Measurements from ENCODE around the gene ROCK2. TPM values are rescaled to one million over a fixed set of nuclear protein-coding genes. Genes with fewer than 3 reads are reported as not detected.

ROCK2 gene
- total RNA-seq, 1 experiment from 2014 or later, result 12.8 TPM

DNA sequence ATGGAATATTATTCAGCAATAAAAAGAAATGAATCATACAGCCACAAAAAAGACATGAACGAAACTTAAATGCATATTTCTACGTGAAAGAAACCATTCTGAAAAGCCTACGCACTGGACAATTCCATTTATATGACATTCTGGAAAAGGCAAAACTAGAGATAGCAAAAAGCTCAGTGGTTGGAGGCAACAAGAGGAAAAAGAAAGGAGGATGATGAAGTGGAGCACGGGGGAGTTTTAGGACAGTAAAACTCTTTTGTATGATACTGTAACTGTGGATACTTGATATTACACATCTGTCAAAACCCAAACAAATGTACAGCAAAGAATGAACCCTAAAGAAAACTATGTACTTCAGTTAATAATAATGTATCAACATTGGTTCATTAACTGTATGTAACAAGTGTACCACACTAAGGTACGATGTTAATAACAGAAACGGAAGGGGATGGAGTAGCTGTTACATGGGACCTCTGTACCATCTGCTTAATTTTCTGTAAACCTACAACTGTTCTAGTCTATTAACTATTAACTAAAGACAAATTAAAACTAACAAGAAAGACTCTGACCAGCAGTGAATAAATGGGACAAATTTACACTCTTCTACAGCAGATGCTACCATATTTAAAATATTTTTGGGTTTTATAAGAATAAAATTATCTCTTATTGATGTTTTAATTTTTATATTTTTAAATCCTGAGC, 31.5 kb downstream of the ROCK2 start:
- no peak for DNase-seq (ENCODE audit: low spot score)

DNA sequence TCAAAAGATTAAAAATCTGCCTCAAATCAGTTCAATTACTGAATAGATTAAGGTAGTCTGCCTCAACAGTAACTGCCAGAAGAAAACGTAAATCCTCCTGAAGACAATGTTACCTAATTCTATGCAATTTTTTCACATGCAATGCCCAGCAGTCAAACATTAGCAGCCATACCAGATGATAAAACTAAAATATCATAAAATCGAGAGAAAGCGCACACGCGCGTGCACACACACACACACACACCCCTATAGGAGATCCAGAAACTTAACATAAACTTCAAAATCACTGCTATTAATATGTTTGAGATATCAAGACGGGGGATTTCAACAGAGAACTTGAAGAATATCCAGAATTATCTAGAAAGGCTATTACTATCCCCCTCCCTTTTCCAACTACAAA, 32.9 kb downstream of the ROCK2 start:
- DNase-seq (ENCODE audit: low spot score), result no peak

DNA sequence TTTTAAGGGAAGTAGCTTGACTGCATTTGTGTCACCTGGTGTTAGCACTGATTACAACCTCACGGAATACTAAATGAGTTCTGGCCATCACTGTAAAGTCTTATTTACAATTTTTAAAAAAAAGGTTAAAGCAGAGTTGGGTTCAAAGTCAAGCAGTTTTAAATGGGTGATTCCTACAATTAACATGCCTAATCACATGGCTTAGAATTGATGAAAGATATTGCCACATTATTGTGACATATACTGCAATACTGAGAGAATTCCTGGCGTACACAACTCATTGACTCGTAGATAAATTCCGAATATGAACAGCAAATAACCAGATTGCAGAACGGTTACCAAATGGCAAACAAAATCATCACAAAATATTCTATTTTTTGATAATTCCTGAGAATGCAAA, 34.2 kb downstream of the ROCK2 start:
- DNase-seq (ENCODE audit: low spot score), result no peak

DNA sequence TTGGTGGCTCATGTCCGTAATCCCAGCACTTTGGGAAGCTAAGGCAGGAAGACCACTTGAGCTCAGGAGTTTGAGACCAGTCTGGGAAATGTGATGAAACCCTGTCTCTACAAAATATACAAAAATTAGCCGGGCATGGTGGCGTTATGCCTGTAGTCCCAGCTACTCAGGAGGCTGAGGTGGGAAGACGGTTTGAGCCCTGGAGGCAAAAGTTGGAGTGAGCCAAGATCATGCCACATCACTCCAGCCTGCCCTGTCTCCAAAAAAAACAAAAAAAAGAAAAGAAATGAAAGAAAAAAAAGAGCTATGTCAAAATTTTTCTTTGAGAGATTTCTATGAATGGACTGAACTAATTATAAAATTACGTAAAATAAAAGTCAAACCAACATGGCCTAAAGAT, 34.7 kb downstream of the ROCK2 start:
- no peak for DNase-seq (ENCODE audit: low spot score)

DNA sequence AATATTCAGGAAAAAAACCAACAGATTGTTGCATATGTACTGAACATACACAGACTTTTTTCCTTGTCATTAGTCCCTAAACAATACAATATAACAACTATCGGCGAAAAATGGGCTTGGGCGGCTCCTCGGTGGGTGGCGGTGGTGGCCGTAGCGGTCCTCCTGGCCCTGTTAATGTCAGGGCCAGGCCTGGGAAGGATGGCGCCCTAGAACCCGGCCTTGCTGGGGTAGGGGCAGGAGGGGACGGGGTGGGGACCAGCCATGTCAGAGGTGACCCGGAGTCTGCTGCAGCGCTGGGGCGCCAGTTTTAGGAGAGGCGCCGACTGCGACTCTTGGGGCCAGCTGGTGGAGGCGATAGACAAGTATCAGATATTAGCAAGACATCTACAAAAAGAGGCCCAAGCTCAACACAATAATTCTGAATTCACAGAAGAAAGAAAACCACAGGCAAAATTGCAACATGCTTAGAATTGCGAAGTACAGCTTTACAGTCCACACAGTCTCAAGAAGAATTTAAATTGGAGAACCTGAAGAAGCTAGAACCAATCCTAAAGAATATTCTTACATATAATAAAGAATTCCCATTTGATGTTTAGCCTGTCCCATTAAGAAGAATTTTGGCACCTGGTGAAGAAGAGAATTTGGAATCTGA, 36.5 kb downstream of the ROCK2 start:
- DNase-seq (ENCODE audit: low spot score), result no peak

DNA sequence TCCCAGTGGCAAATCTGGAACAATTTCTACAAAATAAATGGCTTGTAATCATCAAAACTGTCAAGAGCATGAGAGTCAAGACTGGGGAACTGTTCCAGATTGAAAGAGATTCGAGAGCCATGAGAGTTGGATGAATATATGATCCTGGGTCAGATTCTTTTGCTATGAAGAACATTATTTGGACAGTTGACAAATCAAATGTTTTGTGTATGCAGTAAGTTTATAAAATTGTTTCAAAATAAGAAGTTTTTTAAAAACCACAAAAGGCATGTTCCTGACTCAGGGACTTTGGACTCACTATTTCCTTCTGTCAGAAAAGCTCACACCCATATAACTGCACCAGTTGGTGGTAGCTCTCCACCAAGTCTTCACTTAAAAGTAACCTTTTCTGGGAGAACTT, 38.5 kb downstream of the ROCK2 start:
- no peak for DNase-seq (ENCODE audit: low spot score)

DNA sequence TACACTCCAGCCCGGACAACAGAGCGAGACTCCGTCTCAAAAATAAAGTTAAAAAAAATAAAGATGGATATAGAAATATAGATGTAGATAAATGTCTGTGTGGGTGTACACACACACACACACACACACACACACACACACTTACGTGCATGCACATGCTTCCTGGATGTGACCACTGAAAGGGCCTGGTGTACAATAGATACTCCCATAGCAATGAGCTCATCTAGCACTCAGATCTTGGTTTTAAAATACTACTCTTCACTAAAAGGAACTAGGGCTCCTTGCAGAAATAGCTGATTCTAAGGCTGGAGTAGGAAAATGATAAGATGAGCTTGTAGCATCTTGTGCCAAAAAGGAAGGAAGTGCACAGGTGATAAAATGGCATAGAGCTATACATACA, 39.1 kb downstream of the ROCK2 start:
- DNase-seq (ENCODE audit: low spot score), result no peak

DNA sequence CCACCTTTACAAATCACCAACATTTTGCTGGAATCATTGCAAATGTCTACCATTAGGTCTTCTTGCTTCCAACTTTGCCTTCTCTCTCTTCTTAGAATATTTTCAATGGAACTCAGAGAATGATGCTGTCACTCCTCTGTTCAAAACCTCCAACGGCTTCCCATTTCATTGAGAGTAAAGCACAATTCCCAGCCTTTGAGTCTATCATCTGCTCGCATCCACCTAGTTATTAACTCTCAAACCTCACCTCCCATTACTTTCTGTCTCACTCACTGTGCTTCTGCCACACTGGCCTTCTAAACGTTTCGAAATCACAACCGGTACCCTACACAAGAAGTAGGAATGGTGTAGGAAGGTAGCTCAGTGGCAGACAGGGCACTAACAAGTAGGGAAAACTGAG, 40.0 kb downstream of the ROCK2 start:
- DNase-seq (ENCODE audit: low spot score), result no peak

DNA sequence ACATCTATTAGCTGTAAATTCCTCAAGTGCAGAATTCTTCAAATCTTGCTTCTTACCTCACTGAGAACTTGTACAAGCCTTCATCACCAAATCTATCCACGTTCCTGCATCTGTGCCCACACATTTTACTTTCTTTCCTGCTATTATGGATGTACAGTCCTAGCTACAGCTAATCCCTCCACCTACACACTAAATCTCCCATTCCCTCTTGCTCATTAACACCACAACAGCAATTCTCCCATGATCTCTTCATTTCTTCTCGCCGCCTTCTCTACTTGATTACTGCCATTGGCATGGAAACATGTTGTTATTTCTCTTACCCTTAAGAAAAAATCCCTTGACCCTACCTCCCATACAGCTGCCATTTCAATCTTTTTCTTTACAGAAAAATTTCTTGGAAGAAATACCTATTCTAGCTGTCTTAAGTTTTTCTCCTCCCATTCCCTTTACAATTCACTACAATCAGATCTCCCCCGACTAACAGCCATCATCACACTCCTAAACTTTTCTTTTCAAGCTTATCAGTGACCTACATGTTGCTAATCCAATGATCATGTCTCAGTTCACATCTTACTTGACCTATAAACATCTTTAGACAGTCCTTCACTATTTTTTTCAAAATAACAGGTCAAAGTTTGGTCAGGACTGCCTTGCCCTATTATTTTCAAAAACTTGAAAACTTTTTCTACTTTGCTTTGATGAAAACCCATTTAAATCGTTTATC, 41.0 kb downstream of the ROCK2 start:
- DNase-seq (ENCODE audit: low spot score), result no peak

DNA sequence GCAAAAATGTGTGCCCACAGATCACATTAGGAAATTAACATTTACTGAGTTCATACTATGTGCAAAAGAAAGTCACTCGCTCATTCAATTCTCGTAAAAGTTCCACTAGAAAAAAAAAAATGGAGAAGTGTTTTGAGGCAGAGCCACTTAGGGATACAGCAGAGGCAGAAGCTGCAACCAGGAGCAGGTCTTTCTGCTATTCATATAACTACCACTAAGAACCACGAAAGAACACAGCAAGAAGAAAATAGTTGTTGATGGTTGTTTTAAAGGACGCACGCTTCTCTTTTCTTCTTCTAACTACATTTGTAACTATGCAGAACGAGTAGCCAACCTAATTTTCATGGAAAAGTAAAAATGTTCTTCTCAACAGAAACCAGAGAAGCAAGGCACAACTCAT, 45.0 kb downstream of the ROCK2 start:
- no peak for DNase-seq (ENCODE audit: low spot score)

DNA sequence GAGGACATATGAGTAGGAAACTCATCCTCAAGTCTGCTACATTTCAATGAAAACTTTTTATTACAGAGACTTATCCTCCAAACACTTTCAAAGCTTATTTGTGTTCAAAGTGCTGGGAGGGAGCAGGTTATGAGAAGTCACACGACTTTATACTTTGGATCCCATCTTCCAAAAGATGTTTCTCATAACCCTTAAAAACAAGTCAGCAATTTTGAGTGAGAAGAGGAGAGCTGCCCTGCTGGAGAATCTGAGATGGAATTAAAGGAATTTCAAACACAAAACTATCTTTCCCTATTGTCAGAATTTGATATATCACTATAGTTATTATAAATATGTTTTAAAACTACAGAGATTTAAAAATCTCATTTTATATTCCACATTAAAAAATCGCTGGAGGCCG, 45.8 kb downstream of the ROCK2 start:
- DNase-seq (ENCODE audit: low spot score), result no peak

DNA sequence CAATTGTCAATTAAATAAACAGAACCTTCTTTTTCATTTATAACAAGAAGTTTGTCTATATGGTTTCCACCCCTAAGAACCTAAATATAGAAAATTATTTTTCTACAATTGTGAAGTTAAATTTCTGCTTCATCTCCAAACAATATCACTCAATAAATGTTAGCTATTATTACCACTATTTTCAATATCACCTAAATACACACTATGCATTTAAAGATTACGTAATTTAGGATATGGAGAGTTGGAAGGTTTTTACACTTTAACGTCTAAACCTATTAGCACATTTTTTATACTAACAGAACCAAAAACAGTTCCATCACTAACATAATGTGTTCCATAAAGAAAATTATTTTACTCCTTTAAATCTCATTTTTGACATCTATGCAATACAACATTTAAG, 48.0 kb downstream of the ROCK2 start:
- no peak for DNase-seq (ENCODE audit: low spot score)

DNA sequence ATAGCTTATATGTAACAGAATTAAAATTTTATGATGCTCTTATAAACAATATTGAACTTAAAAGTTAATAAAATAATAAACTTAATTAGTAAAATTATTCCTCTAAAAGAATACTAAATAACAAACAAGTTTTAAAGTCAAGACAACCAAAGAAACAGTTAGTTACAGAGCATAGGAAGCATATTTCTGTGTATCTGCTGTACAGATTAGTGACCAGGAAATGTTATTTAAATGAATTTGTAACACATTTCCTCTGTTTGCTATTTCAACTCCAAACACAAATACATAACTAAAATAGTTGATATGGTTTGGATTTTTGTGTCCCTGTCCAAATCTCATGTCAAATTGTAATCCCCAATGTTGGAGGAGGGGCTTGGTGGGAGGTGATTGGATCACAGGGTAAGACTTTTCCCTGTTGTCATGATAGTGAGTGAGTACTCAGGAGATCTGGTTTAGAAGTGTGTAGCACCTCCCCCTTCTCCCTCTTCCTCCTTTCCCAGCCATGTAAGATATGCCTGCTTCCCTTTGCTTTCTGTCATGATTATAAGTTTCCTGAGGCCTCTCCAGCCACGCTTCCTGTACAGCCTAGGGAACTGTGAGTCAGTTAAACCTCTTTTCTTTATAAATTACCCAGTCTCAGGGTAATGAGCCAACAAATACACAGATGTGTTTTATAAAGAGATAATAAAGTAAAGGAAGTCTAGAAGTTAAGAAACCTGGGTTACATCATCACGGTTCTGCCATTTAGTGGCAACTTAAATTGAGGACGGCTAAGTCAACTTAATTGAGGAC, 51.8 kb downstream of the ROCK2 start:
- no peak for DNase-seq (ENCODE audit: low spot score)

DNA sequence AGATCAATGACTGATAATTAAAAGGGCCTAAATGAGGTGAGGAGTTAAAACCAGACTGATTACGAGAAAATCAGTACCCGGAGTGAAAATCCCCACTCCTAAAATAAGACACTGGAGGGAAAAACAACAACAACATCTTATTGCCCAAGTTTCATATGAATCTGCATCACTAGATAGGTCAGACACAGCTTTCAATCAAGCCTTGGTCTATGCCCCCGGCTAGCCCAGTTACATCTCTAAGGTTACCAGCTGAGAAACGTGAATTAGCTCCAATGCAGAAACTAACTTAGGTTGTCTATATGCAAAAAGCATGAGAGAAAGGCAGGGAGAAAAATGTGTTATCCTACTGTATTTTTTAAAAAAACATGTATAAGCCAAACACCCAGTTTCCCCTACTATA, 53.7 kb downstream of the ROCK2 start:
- DNase-seq (ENCODE audit: low spot score), result no peak

DNA sequence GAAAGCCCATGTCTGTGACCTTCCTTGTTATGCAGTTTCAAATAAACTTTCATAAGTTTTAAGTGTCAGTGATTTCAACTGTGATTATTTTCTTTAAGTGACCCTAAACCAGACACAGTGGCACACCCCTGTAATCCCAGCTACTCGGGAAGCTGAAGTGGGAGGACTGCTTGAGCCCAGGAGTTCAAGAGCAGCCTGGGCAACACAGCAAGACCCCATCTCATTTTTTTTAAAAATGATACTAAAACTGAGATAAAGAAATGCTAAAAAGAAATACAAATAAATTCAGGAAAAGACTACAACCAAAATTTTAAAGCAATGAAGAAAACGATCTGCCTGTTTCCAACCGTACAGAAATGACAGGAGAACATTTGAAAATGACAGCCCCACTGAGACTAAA, 54.2 kb downstream of the ROCK2 start:
- DNase-seq (ENCODE audit: low spot score), result no peak

DNA sequence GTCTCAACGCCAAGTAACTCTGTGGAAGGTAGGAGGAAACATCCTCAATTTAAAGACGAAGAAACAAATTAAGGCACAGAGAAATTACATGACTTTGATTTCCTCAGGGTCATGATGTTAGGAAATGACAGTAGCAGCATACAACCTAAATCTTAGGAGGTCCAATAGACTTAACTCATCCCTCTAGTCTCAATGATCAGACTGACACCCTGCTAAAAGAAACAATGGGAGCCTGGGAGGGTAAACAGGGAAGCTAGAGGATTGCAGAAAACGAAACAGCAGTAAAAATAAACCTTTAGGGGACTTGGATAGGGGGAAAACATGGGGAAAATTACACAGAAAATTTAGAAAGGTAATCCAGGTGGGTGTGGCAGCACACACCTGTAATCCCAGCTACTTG, 56.0 kb downstream of the ROCK2 start:
- DNase-seq (ENCODE audit: low spot score), result no peak

DNA sequence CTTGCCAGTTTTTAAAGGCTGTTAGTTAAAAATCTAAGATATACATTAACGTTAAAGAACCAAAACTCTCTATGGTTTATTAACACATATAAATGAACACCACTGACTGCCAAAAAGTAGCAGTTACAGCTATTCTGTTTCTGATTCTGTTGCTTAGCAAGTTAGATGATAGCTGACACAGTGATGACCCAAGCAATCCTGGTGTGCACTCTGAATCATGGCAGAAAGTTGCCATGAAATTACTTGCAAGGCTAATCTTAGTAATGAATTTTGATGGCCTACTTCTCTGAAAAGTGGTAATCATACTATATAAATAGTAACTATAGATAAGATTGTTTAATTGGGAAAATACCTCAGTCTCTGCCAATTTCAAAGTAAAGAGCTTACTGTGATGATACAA, 57.7 kb downstream of the ROCK2 start:
- no peak for DNase-seq (ENCODE audit: low spot score)

DNA sequence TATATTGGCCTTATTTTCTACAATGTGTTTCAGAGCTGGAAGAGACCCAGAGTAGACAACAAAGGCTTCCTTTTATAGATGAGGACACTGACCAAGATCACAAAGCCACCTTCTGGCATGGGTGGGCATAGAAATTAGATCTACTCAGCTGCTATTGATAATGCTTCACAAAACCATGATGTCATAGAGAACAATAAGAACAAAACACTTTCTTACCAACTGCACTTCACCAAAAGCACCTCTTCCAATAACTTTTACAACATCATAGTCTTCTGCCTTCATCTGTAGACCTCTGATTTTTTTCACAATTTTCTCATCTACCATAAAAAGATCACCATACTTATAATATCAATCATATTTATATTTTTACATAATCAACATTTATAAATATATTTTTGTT, 58.1 kb downstream of the ROCK2 start:
- no peak for DNase-seq (ENCODE audit: low spot score)

DNA sequence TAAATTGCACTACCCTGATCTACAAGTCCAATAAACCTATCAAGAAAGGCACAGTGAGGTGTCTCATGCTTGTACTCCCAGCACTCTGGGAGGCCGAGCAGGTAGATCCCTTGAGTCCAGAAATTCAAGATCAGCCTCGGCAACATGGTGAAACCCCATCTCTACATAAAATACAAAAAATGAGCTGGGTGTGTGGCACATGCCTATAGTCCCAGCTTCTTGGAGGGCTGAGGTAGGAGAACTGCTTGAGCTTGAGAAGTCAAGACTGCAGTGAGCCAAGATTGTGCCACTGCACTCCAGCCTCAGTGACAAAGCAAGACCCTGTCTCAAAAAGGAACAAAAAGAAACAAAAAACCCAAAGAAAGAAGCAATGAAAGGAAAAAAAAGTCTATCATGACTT, 58.9 kb downstream of the ROCK2 start:
- DNase-seq (ENCODE audit: low spot score), result no peak

DNA sequence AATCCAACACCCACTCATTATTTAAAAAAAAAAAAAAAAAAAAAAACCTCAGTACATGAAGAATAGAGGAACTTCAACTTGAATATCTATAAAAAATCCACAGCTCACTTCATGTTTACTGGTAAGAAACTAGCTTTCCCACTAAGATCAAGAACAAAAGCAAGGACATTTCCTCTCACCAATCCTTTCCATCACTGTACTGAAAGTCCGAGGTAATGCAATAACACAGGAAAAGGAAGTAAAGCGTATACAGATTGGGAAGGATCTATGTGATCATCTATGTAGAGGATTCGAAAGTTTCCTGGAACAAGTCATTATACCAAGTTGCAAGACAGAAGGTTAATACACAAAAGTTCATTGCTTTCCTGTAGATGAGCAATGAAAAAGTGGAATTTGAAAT, 63.2 kb downstream of the ROCK2 start:
- DNase-seq (ENCODE audit: low spot score), result no peak

DNA sequence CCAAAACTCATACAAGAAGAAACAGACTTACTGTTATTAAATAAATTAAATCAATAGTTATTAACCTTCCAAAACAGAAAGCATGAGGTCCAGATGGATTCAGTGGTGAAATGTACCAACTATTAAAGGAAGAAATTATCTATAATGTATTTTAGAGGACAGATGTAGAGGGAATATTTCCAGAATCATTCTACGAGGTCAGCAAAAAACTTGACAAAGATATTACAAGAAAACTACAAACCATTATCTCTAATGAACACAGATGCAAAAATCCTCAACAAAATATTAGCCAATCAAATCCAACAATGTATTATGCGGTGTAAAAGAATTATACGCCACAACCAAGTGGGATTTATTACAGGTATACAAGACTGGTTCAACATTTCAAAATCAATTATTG, 63.7 kb downstream of the ROCK2 start:
- DNase-seq (ENCODE audit: low spot score), result no peak

DNA sequence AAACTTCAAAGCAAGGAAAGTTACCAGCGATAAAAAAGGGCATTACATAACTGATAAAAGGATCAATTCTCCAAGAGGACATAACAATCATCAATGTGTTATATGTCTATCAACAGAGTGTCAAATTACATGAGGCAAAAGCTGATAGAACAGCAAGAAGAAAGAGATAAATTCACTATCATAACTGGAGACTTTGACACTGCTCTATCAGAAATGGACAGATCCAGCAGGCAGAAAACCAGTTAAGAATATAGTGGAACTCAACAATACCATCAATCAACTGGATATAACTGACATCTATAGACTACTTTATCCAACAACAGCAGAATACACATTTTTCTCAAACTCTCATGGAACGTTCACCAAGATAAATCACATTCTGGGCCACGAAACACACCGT, 65.0 kb downstream of the ROCK2 start:
- DNase-seq (ENCODE audit: low spot score), result no peak

DNA sequence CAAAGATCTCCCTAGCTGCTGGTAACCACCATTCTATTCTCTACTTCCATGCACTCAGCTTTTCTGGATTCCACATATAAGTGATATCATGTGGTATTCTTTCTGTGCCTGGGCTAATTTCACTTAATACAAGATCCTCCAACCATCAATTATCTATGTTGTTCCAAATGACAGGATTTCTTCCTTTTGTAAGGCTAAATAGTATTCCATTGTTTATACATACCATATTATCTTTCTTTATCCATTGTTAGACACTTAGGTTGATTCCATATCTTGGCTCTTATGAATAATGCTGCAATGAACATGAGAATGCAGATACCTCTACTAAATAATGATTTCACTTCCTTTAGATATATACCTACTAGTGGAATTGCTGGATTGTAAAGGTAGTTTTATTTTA, 66.2 kb downstream of the ROCK2 start:
- no peak for DNase-seq (ENCODE audit: low spot score)

Measured in H4 (cell line).